Endodermal cell (in vitro differentiated cells): ENCODE data around the gene TMC4. TPM values are rescaled to one million over a fixed set of nuclear protein-coding genes. Genes with fewer than 3 reads are reported as not detected.
"Not testable (repeated sequence)": the region's sequence is repeated elsewhere in the genome, so short reads cannot be mapped to it uniquely, and the experiment has no call there.

Source experiments
- DNase-seq: peaks from one replicate; pipeline ENCODE4 v3.0.0-alpha.2; 2017
- H3K27ac ChIP-seq: 2 replicates; pipeline ENCODE4 v1.5.1; 2013; ENCODE audit warnings: mild to moderate bottlenecking, low read depth, low read length, moderate library complexity
- H3K27me3 ChIP-seq: 2 replicates; pipeline ENCODE4 v1.6.1; 2013; ENCODE audit warnings: mild to moderate bottlenecking, low read length, moderate library complexity; ENCODE audit not compliant: insufficient read depth, control insufficient read depth, poor library complexity, severe bottlenecking
- H3K36me3 ChIP-seq: 2 replicates; pipeline ENCODE4 v1.7.0; 2013; ENCODE audit warnings: mild to moderate bottlenecking, low read length, moderate library complexity; ENCODE audit not compliant: control insufficient read depth, insufficient read depth
- H3K4me1 ChIP-seq: one replicate; pipeline ENCODE4 v1.7.0; 2013; ENCODE audit warnings: low read length; ENCODE audit not compliant: control insufficient read depth, insufficient read depth
- H3K4me3 ChIP-seq: 2 replicates; pipeline ENCODE4 v1.5.1; 2013; ENCODE audit warnings: mild to moderate bottlenecking, low read length, moderate library complexity
- H3K9ac ChIP-seq: 2 replicates; pipeline ENCODE4 v1.6.1; 2013; ENCODE audit warnings: mild to moderate bottlenecking, low read length, moderate library complexity; ENCODE audit not compliant: poor library complexity, severe bottlenecking; ENCODE audit errors: extremely low read depth
- H3K9me3 ChIP-seq: 2 replicates; pipeline ENCODE4 v1.6.1; 2013; ENCODE audit warnings: mild to moderate bottlenecking, low read length, moderate library complexity; ENCODE audit not compliant: control insufficient read depth
- H3K27ac Mint-ChIP-seq: 2 replicates; pipeline ENCODE4 v1.8.0; 2020; ENCODE audit warnings: mixed read lengths
- H3K27me3 Mint-ChIP-seq: 2 replicates; pipeline ENCODE4 v1.8.0; 2021; ENCODE audit warnings: mild to moderate bottlenecking, mixed read lengths; ENCODE audit not compliant: insufficient read depth
- H3K36me3 Mint-ChIP-seq: 2 replicates; pipeline ENCODE4 v1.8.0; 2020; ENCODE audit warnings: low read depth, mixed read lengths
- H3K4me1 Mint-ChIP-seq: 2 replicates; pipeline ENCODE4 v1.8.0; 2020; ENCODE audit warnings: mixed read lengths
- H3K4me3 Mint-ChIP-seq: 2 replicates; pipeline ENCODE4 v1.8.0; 2020; ENCODE audit warnings: mild to moderate bottlenecking, moderate library complexity, mixed read lengths
- H3K9me3 Mint-ChIP-seq: 2 replicates; pipeline ENCODE4 v1.8.0; 2020; ENCODE audit warnings: mild to moderate bottlenecking, mixed read lengths
- WGBS, 2 experiments: methylation state at CpG; one replicate each; pipeline versions ENCODE4 v1.1.5 to v1.1.7; 2013; ENCODE audit warnings: missing lambda C conversion rate in 2 of 2, mixed read lengths in 1 of 2; ENCODE audit not compliant: insufficient coverage in 1 of 2, insufficient read length in 1 of 2; 5-methylcytosine and 5-hydroxymethylcytosine counted together
- long read RNA-seq, 4 experiments: library from polyadenylated mRNA in 2 of 4; library from RNA in 1 of 4; library from capped mRNA in 1 of 4; stranded (forward) in 3 of 4; unstranded in 1 of 4; transcript quantifications; one replicate each; pipeline ENCODE4 v2.0.0, GENCODE V29; 2020 to 2021; ENCODE audit warnings: inconsistent platforms in 1 of 4
- polyA plus RNA-seq, 2 experiments: library from polyadenylated mRNA; stranded (reverse); fragments of 50-300 nt; gene quantifications; one replicate each; pipeline ENCODE4 v1.2.3, GENCODE V29; 2013
- total RNA-seq, 2 donors: library from RNA; stranded (reverse); fragmentation: NEBNext Ultra II Directional in 1 of 2; extraction: Animal tissue kit (Norgen Biotek cat#: 25700) in 1 of 2; gene quantifications; 2 replicates in 1 of 2; 3 replicates in 1 of 2; pipeline ENCODE4 v1.2.1, GENCODE V29; 2021
- TF ChIP-seq, protein P1 (sequence below): fragments of 200-600 bp; sonication (generic); conservative IDR thresholded peaks from 2 replicates; pipeline ENCODE4 v1.5.0; 2021; ENCODE audit warnings: antibody characterized with exemption, mild to moderate bottlenecking

Gene TMC4, protein sequence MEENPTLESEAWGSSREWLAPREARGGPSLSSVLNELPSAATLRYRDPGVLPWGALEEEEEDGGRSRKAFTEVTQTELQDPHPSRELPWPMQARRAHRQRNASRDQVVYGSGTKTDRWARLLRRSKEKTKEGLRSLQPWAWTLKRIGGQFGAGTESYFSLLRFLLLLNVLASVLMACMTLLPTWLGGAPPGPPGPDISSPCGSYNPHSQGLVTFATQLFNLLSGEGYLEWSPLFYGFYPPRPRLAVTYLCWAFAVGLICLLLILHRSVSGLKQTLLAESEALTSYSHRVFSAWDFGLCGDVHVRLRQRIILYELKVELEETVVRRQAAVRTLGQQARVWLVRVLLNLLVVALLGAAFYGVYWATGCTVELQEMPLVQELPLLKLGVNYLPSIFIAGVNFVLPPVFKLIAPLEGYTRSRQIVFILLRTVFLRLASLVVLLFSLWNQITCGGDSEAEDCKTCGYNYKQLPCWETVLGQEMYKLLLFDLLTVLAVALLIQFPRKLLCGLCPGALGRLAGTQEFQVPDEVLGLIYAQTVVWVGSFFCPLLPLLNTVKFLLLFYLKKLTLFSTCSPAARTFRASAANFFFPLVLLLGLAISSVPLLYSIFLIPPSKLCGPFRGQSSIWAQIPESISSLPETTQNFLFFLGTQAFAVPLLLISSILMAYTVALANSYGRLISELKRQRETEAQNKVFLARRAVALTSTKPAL
- total RNA-seq: 10 to 100 TPM; 32.7 to 46.6 TPM
- polyA plus RNA-seq (2013, experiment 1 of 2): 0.82 TPM
- polyA plus RNA-seq (2013, experiment 2 of 2): 1.9 TPM
- long read RNA-seq, experiment 1, partial matches to known transcripts: 1 of 5 reads
- long read RNA-seq, experiment 1, other reads (novel, unspliced or antisense): 4 of 5 reads
- long read RNA-seq, experiment 2, transcript TMC4-210 (15 exons, 2,373 nt): major isoform, 22 of 36 reads
- long read RNA-seq, experiment 2, partial matches to known transcripts: 3 of 36 reads
- long read RNA-seq, experiment 2, other reads (novel, unspliced or antisense): 11 of 36 reads
- long read RNA-seq, experiment 3, transcript TMC4-210 (15 exons, 2,373 nt): major isoform, 24 of 47 reads
- long read RNA-seq, experiment 3, partial matches to known transcripts: 8 of 47 reads
- long read RNA-seq, experiment 3, other reads (novel, unspliced or antisense): 15 of 47 reads
- long read RNA-seq, experiment 4, transcript TMC4-210 (15 exons, 2,373 nt): major isoform, 6 of 20 reads
- long read RNA-seq, experiment 4, partial matches to known transcripts: 2 of 20 reads
- long read RNA-seq, experiment 4, other reads (novel, unspliced or antisense): 11 of 20 reads

DNA sequence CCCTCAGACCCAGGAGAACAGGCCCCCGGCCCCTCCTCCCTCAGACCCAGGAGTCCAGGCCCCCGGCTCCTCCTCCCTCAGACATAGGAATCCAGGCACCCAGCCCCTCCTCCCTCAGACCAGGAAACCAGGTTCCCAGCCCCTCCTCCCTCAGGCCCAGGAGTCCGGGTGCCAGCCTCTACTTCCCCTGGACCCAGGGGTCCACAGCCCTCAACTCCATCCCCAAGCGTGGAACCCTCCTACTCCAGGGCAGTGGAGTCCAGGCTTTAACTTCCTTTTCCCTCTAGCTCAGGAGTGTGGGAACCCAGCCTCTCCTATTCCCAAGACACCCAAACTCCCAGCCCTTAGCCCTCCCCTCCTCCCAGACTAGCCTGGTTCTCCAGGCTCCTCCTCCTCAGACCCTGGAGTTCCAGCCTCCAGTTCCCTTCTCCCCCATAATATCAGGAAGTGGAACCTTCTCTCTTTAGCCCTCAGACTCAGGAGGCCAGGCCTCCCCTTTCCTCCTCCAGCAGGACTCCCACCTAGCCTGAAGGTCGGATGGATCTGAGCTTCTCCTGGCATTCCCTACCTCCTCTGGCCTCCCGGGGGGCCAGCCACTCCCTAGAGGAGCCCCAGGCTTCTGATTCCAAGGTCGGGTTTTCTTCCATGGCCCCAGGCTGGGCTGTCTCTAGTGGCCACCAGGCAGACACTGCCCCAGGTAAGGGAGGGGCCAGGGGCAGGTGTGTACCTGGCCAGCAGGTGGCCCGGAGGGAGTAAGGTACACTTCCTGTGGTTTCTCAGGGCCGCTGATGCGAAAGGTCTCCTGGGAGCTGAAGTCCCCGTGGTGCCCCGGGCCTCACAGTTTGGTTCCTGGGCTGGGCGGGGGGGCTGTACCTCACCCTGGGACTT is at the start of gene TMC4:
TSS of gene TMC4 (minus strand) at position 690 of the 888 bp plus-strand sequence. CDS start at position 647, 43 bp downstream.
- peak within 1 kb of the TSS; percentile 75 for H3K4me3 ChIP-seq
- H3K9ac ChIP-seq: no peak within 1 kb of the TSS
- H3K27me3 ChIP-seq: no peaks in the 10 kb centered on the region
- Mint-ChIP-seq H3K36me3 (peaks cover 13% of the 10 kb centered on the region), H3K27ac (peak within 1 kb of the TSS; percentile 93), H3K4me1 (no peaks in the 10 kb centered on the region), H3K27me3 (no peaks in the 10 kb centered on the region), H3K4me3 (peak within 1 kb of the TSS; percentile 76), H3K9me3 (no peaks in the 10 kb centered on the region)
- WGBS, 2 experiments: 40 to 50% methylated on average over 5 to 13 of the region's 13 CpGs
- peaks cover 11% of the 10 kb centered on the region for H3K36me3 ChIP-seq
- no peaks in the 10 kb centered on the region for H3K9me3 ChIP-seq
- DNase-seq: peak; percentile 94
- TF ChIP-seq, protein P1, sequence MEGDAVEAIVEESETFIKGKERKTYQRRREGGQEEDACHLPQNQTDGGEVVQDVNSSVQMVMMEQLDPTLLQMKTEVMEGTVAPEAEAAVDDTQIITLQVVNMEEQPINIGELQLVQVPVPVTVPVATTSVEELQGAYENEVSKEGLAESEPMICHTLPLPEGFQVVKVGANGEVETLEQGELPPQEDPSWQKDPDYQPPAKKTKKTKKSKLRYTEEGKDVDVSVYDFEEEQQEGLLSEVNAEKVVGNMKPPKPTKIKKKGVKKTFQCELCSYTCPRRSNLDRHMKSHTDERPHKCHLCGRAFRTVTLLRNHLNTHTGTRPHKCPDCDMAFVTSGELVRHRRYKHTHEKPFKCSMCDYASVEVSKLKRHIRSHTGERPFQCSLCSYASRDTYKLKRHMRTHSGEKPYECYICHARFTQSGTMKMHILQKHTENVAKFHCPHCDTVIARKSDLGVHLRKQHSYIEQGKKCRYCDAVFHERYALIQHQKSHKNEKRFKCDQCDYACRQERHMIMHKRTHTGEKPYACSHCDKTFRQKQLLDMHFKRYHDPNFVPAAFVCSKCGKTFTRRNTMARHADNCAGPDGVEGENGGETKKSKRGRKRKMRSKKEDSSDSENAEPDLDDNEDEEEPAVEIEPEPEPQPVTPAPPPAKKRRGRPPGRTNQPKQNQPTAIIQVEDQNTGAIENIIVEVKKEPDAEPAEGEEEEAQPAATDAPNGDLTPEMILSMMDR: peak; percentile 80
- no peaks in the 10 kb centered on the region for H3K4me1 ChIP-seq
- no peak within 1 kb of the TSS for H3K27ac ChIP-seq

DNA sequence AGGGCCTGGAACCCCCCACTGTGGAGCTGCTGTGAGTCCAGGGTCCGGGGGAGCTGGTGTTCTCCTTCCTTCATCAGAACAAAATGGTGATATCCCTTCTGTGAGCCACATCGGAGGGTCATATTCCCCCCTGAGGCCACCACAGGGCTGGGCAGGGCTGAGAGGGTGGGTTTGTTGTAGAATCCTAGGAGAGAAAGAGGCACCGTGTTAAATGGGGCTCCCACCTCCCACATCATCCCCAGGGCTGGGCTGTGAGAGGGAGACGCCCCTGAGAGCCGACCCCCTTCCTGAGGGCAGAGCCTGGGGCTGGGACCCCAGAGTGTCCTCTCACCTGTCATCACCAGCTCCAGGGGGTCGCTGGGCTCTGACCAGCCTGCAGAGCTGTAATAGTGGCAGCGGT is 49.0 kb upstream of the TMC4 start:
- H3K4me3 Mint-ChIP-seq, H3K27ac ChIP-seq, H3K4me3 ChIP-seq, H3K36me3 Mint-ChIP-seq, DNase-seq, H3K27me3 ChIP-seq, H3K9ac ChIP-seq, H3K36me3 ChIP-seq, H3K4me1 Mint-ChIP-seq, H3K27ac Mint-ChIP-seq, H3K9me3 Mint-ChIP-seq, H3K4me1 ChIP-seq, H3K9me3 ChIP-seq: not testable (repeated sequence)
- WGBS, 2 experiments: 100% methylated on average over 1 of the region's 7 CpGs; no CpG with 5 or more reads in 1 of the 2 experiments
- peaks cover 17% of the 10 kb centered on the region for H3K27me3 Mint-ChIP-seq

DNA sequence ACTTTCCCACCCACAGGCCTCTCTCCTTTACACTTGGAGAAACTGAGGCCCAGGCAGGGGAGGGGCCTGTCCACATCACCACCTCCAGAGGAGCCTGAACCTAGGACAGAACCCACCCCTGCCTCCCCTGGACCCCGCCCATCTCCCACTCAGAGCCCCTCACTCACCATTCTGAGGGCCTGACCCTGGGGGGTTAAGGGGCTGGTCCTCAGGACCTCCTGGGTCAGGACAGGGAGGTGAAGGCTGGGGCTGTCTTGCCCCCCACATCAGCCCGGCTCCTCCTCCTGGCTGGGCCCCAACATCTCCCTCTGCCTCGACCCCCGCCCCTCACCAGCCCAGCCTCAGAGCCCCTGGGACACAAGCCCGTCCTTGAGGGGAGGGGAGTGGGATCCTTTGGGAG is 46.7 kb upstream of the TMC4 start:
- 100% methylated on average over 2 of the region's 5 CpGs; no CpG with 5 or more reads in 1 of the 2 experiments for WGBS, 2 experiments
- Mint-ChIP-seq H3K9me3 (peaks cover 11% of the 10 kb centered on the region), H3K36me3 (peaks cover 10% of the 10 kb centered on the region), H3K27me3 (peaks cover 12% of the 10 kb centered on the region)
- H3K4me3 ChIP-seq, DNase-seq, H3K36me3 ChIP-seq, H3K27ac ChIP-seq, H3K4me3 Mint-ChIP-seq, H3K4me1 Mint-ChIP-seq, H3K9ac ChIP-seq, H3K27me3 ChIP-seq, H3K4me1 ChIP-seq, H3K27ac Mint-ChIP-seq, H3K9me3 ChIP-seq: not testable (repeated sequence)
